CD14-positive monocyte (primary cell): ENCODE measurements around the gene CFAP410. TPM values are rescaled to one million over a fixed set of nuclear protein-coding genes. Genes with fewer than 3 reads are reported as not detected.

Experiments
- DNase-seq, 3 donors: peaks; one replicate each; pipeline ENCODE4 v3.0.0-alpha.2; 2011 to 2022
- H2AFZ ChIP-seq: 2 replicates; pipeline ENCODE4 v1.6.0; 2012; ENCODE audit warnings: mild to moderate bottlenecking, low read depth, low read length, inconsistent platforms; ENCODE audit not compliant: insufficient read depth, poor library complexity, severe bottlenecking
- H3K27ac ChIP-seq, 2 donors: 1 replicate in 1 of 2; 2 replicates in 1 of 2; pipeline ENCODE4 v1.5.1; 2012 to 2013; ENCODE audit warnings: low read length in 2 of 2, control low read depth in 1 of 2, inconsistent platforms in 1 of 2, low read depth in 1 of 2, mild to moderate bottlenecking in 1 of 2
- H3K27me3 ChIP-seq, 2 donors: one replicate each; pipeline versions ENCODE4 v1.6.0 to v1.6.1; 2011 to 2013; ENCODE audit warnings: low read length in 2 of 2; ENCODE audit not compliant: control insufficient read depth in 2 of 2, insufficient read depth in 2 of 2
- H3K36me3 ChIP-seq, 2 donors: replicated peaks in 1 of 2; 1 replicate in 1 of 2; 2 replicates in 1 of 2; pipeline versions ENCODE4 v1.5.1 to v1.6.1; 2012 to 2013; ENCODE audit warnings: low read length in 2 of 2, control low read depth in 1 of 2, inconsistent platforms in 1 of 2, mild to moderate bottlenecking in 1 of 2; ENCODE audit not compliant: insufficient read depth in 2 of 2, control insufficient read depth in 1 of 2
- H3K4me1 ChIP-seq, 2 donors: 1 replicate in 1 of 2; 2 replicates in 1 of 2; pipeline versions ENCODE4 v1.5.1 to v1.6.1; 2012 to 2013; ENCODE audit warnings: low read length in 2 of 2, control low read depth in 1 of 2, inconsistent platforms in 1 of 2, mild to moderate bottlenecking in 1 of 2, moderate library complexity in 1 of 2; ENCODE audit not compliant: insufficient read depth in 2 of 2, control insufficient read depth in 1 of 2
- H3K4me2 ChIP-seq: replicated peaks from 2 replicates; pipeline ENCODE3; 2012; ENCODE audit warnings: low read length, moderate library complexity, mild to moderate bottlenecking; ENCODE audit not compliant: poor library complexity, severe bottlenecking; ENCODE audit errors: extremely low read depth
- H3K4me3 ChIP-seq, 3 experiments: fragments of 200-600 bp in 1 of 3; sonication (generic) in 1 of 3; replicated peaks in 1 of 3; 1 replicate in 2 of 3; 2 replicates in 1 of 3; pipeline ENCODE4 v1.5.1; 2011 to 2013; ENCODE audit warnings: low read length in 3 of 3, mild to moderate bottlenecking in 3 of 3, control low read depth in 2 of 3, low read depth in 2 of 3, inconsistent platforms in 1 of 3, moderate library complexity in 1 of 3
- H3K79me2 ChIP-seq: 2 replicates; pipeline ENCODE4 v1.6.0; 2012; ENCODE audit warnings: mild to moderate bottlenecking, control low read depth, inconsistent platforms, low read length, moderate library complexity; ENCODE audit not compliant: insufficient read depth
- H3K9ac ChIP-seq: 2 replicates; pipeline ENCODE4 v1.6.0; 2017; ENCODE audit warnings: low read length, mild to moderate bottlenecking; ENCODE audit not compliant: insufficient read depth, poor library complexity, severe bottlenecking
- H3K9me3 ChIP-seq, 2 donors: replicated peaks in 1 of 2; 1 replicate in 1 of 2; 2 replicates in 1 of 2; pipeline versions ENCODE4 v1.5.1 to v1.6.1; 2012 to 2013; ENCODE audit warnings: low read length in 2 of 2, control low read depth in 1 of 2; ENCODE audit not compliant: control insufficient read depth in 1 of 2, insufficient read depth in 1 of 2
- H4K20me1 ChIP-seq: 2 replicates; pipeline ENCODE4 v1.6.0; 2012; ENCODE audit warnings: mild to moderate bottlenecking, low read length, control low read depth, moderate library complexity; ENCODE audit not compliant: insufficient read depth
- H3K27ac Mint-ChIP-seq, 7 donors: one replicate each; pipeline ENCODE4 v1.8.0; 2020; ENCODE audit warnings: mild to moderate bottlenecking in 7 of 7, mixed read lengths in 7 of 7, moderate library complexity in 6 of 7, inconsistent platforms in 2 of 7
- H3K27me3 Mint-ChIP-seq, 3 donors: one replicate each; pipeline ENCODE4 v1.8.0; 2021 to 2022; ENCODE audit warnings: low read depth in 3 of 3, mild to moderate bottlenecking in 3 of 3, mixed read lengths in 3 of 3, moderate library complexity in 3 of 3, inconsistent platforms in 1 of 3
- H3K36me3 Mint-ChIP-seq, 2 donors: one replicate each; pipeline ENCODE4 v1.8.0; 2020; ENCODE audit warnings: mixed read lengths in 2 of 2, inconsistent platforms in 1 of 2, mild to moderate bottlenecking in 1 of 2
- H3K4me1 Mint-ChIP-seq: one replicate; pipeline ENCODE4 v1.8.0; 2020; ENCODE audit warnings: mild to moderate bottlenecking, mixed read lengths
- H3K4me3 Mint-ChIP-seq, 2 donors: one replicate each; pipeline ENCODE4 v1.8.0; 2020; ENCODE audit warnings: mild to moderate bottlenecking in 2 of 2, mixed read lengths in 2 of 2, moderate library complexity in 1 of 2
- H3K9me3 Mint-ChIP-seq, 7 donors: one replicate each; pipeline ENCODE4 v1.8.0; 2020 to 2022; ENCODE audit warnings: mixed read lengths in 7 of 7, mild to moderate bottlenecking in 6 of 7, moderate library complexity in 6 of 7, inconsistent platforms in 2 of 7
- WGBS: methylation state at CpG from one replicate; pipeline ENCODE4 v1.1.5; 2013; ENCODE audit warnings: missing lambda C conversion rate; ENCODE audit not compliant: insufficient coverage; 5-methylcytosine and 5-hydroxymethylcytosine counted together
- intact Hi-C, 2 donors: fragments of 100-400 bp; cut with micrococcal nuclease; formaldehyde crosslinking; loops; one replicate each; pipeline versions ENCODE4 v1.15.0 to v1.15.1; 2023
- polyA plus RNA-seq, 3 donors: library from polyadenylated mRNA; depleted of rRNA in 1 of 3; unstranded in 2 of 3; stranded (reverse) in 1 of 3; fragments of 300-500 nt in 2 of 3; fragments of >200 nt in 1 of 3; fragmentation: Illumina TruSeq in 2 of 3; gene quantifications; 1 replicate in 2 of 3; 2 replicates in 1 of 3; pipeline ENCODE4 v1.2.3, GENCODE V29; 2012 to 2021
- TF ChIP-seq, protein P1 (sequence below): fragments of 200-600 bp; IDR thresholded peaks from one replicate; pipeline ENCODE4 v1.8.0; 2022; ENCODE audit warnings: antibody characterized with exemption, mild to moderate bottlenecking

Gene CFAP410
- polyA plus RNA-seq, 3 donors, result 14.8 to 23.5 (median 17.3) TPM

- Histone ChIP-seq H3K79me2 (peaks cover 66% of the 10 kb centered on the region), H3K9ac (no peak overlapping the region), H4K20me1 (peaks cover 66% of the 10 kb centered on the region), H3K36me3 (peaks cover 7 to 11% of the 10 kb centered on the region in 2 donors), H3K27me3 (no peaks in the 10 kb centered on the region), H3K4me3 (no peak overlapping the region), H3K4me2 (no peak overlapping the region), H3K27ac (peak overlapping the region in 1 of 2 donors; percentile 20), H2AFZ (no peak overlapping the region), H3K4me1 (peaks cover 37 to 48% of the 10 kb centered on the region in 2 donors), H3K9me3 (no peaks in the 10 kb centered on the region)
- DNase-seq, result no peak
- 74% methylated on average over 6 of the region's 9 CpGs for WGBS
- Mint-ChIP-seq H3K36me3 (peaks cover 7 to 8% of the 10 kb centered on the region in 2 donors), H3K27ac (peak overlapping the region in 1 of 7 donors; percentile 63), H3K4me3 (no peak overlapping the region), H3K9me3 (no peaks in the 10 kb centered on the region), H3K4me1 (peaks cover 51% of the 10 kb centered on the region), H3K27me3 (peaks cover 2 to 4% (median 4%) of the 10 kb centered on the region in 3 donors)
- intact Hi-C loops, result loop anchor here in 1 of 2 donors (2.0 kb wide), 1 partner anchor 37 kb away; the partner anchor contains the start of gene CFAP410
- TF ChIP-seq, protein P1, sequence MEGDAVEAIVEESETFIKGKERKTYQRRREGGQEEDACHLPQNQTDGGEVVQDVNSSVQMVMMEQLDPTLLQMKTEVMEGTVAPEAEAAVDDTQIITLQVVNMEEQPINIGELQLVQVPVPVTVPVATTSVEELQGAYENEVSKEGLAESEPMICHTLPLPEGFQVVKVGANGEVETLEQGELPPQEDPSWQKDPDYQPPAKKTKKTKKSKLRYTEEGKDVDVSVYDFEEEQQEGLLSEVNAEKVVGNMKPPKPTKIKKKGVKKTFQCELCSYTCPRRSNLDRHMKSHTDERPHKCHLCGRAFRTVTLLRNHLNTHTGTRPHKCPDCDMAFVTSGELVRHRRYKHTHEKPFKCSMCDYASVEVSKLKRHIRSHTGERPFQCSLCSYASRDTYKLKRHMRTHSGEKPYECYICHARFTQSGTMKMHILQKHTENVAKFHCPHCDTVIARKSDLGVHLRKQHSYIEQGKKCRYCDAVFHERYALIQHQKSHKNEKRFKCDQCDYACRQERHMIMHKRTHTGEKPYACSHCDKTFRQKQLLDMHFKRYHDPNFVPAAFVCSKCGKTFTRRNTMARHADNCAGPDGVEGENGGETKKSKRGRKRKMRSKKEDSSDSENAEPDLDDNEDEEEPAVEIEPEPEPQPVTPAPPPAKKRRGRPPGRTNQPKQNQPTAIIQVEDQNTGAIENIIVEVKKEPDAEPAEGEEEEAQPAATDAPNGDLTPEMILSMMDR, result no peak
Measured at GRCh38 chr21:44301961-44302406, 37.2 kb downstream of the CFAP410 start.

DNA sequence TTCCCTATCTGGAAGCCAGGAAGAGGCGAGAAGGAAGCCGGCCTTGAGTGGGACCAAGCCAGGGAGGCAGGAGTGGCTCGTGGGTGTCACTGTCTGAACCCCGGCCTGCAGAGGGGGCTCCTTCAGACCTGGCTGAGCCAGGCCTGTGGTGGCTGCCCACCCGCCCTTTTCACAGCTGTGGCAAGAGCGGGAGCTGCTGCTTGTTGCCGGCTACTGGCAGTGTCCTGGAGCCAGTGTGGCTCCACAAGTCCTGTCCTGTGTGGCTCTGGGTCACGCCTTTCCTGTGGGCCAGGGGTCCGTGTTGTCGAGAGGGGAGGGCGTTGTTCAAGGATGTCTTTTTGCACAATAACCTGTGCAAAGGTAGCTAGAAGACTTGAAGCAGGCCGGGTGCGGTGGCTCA, 38.0 kb downstream of the CFAP410 start:
- no peak overlapping the region for H2AFZ ChIP-seq
- peak overlapping the region; percentile 80 to 85 for H3K4me3 Mint-ChIP-seq

More for the DNA sequence above, 38.0 kb downstream of the CFAP410 start:
- peaks cover 59% of the 10 kb centered on the region for H3K79me2 ChIP-seq
- peaks cover 3 to 5% of the 10 kb centered on the region in 2 donors for H3K36me3 Mint-ChIP-seq
- intact Hi-C loops, result loop anchor here in 1 of 2 donors (2.0 kb wide), 1 partner anchor 38 kb away; the partner anchor contains the start of gene CFAP410
- H3K27me3 ChIP-seq, result no peaks in the 10 kb centered on the region
- peaks cover 0 to 3% of the 10 kb centered on the region in 2 donors for H3K36me3 ChIP-seq
- 89% methylated on average over 9 of the region's 13 CpGs for WGBS
- peak overlapping the region in 4 of 7 donors; percentile 53 to 80 (median 70) for H3K27ac Mint-ChIP-seq
- H4K20me1 ChIP-seq, result peaks cover 58% of the 10 kb centered on the region
- peak overlapping the region; percentile 84 for H3K9ac ChIP-seq
- peak overlapping the region in 1 of 2 donors; percentile 78 for H3K27ac ChIP-seq
- DNase-seq, result no peak
- no peaks in the 10 kb centered on the region for H3K9me3 Mint-ChIP-seq
- TF ChIP-seq, protein P1, result no peak
- peaks cover 51% of the 10 kb centered on the region for H3K4me1 Mint-ChIP-seq
- no peaks in the 10 kb centered on the region for H3K9me3 ChIP-seq
- H3K4me3 ChIP-seq, result peak overlapping the region in 2 of 3 experiments; percentile 63 to 85
- peak overlapping the region; percentile 97 for H3K4me2 ChIP-seq
- peaks cover 37 to 48% of the 10 kb centered on the region in 2 donors for H3K4me1 ChIP-seq
- peaks cover 2 to 7% (median 4%) of the 10 kb centered on the region in 3 donors for H3K27me3 Mint-ChIP-seq
